ENCODE results near the gene RAB35.

- no peak for TF ChIP-seq CTCF (IDR thresholded peaks at IDR 0.05)
- no peak for TF ChIP-seq POLR2AphosphoS5 (IDR thresholded peaks at IDR 0.05; ENCODE audit: insufficient read depth in 1 of 2, low read depth in 1 of 2)
- TF ChIP-seq POLR2A (IDR thresholded peaks at IDR 0.05) = no peak
These were observed 69.5 kb downstream of the RAB35 start for GRCh38 chr12:120047072-120047471.

All from vagina (tissue), 2 donors.